VCaP (cell line): Measurements from ENCODE around the gene MAN1B1.

Source experiments
- H3K27ac ChIP-seq: fragments of 450-650 bp; 2 replicates; pipeline ENCODE4 v1.5.1; 2017
- TF ChIP-seq, protein P1 (sequence below): fragments of 450-650 bp; conservative IDR thresholded peaks from 2 replicates; pipeline ENCODE4 v1.5.1; 2017; ENCODE audit warnings: mild to moderate bottlenecking, moderate library complexity

Gene MAN1B1

GRCh38 chr9:137136261-137136880, 49.6 kb downstream of the MAN1B1 start:
- TF ChIP-seq, protein P1, sequence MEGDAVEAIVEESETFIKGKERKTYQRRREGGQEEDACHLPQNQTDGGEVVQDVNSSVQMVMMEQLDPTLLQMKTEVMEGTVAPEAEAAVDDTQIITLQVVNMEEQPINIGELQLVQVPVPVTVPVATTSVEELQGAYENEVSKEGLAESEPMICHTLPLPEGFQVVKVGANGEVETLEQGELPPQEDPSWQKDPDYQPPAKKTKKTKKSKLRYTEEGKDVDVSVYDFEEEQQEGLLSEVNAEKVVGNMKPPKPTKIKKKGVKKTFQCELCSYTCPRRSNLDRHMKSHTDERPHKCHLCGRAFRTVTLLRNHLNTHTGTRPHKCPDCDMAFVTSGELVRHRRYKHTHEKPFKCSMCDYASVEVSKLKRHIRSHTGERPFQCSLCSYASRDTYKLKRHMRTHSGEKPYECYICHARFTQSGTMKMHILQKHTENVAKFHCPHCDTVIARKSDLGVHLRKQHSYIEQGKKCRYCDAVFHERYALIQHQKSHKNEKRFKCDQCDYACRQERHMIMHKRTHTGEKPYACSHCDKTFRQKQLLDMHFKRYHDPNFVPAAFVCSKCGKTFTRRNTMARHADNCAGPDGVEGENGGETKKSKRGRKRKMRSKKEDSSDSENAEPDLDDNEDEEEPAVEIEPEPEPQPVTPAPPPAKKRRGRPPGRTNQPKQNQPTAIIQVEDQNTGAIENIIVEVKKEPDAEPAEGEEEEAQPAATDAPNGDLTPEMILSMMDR = no peak
- no peak overlapping the region for H3K27ac ChIP-seq

GRCh38 chr9:137136881-137137607, 50.3 kb downstream of the MAN1B1 start:
- TF ChIP-seq, protein P1 = no peak

DNA sequence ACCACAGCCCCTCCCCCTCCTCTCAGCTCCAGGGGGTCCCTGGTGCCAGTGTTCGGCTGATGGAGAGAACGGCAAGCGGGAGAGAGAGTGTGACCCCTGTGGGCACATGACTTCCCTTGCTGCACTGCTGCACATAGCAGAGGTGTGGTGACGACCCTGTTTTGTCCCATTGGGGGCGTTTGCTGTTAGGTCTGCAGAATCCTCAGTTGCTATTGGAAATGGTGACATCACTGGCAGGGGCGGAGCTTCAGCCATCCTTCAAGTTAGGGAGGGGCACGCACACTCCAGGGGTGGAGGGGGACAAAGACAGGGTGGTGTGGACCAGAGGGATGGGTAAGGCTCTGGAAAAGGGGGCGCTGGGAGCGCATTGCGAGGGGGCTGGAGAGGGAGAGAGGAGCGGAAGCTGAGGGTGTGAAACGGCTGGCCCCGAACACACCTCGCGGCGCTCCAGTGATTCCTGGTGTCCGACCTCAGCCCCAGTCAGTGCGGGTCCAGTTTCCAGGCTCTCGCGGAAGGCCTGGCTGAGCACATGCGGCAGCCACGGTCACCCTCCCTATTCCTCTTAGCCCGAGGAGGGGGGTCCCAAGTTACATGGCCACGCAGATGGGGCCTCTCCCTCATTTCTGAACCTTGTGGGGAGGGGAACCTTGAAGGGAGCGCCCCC, 51.4 kb downstream of the MAN1B1 start:
- no peak overlapping the region for H3K27ac ChIP-seq
- TF ChIP-seq, protein P1 = no peak

More at GRCh38 chr9:137136881-137137607, 50.3 kb downstream of the MAN1B1 start:
- no peak overlapping the region for H3K27ac ChIP-seq

- TF ChIP-seq, protein P1 = no peak
- no peak within 1 kb of the TSS for H3K27ac ChIP-seq
Observed at GRCh38 chr9:137138722-137139467, 52.1 kb downstream of the MAN1B1 start, which contains the start of gene GRIN1. GRIN1 (plus strand) TSS chr9:137139154; CDS start chr9:137139487, 333 bp downstream.

GRCh38 chr9:137139468-137140150, 52.8 kb downstream of the MAN1B1 start:
- no peak overlapping the region for H3K27ac ChIP-seq
- TF ChIP-seq, protein P1 = no peak

- TF ChIP-seq, protein P1 = no peak
- H3K27ac ChIP-seq = no peak overlapping the region
Observed at GRCh38 chr9:137140151-137141012, 53.6 kb downstream of the MAN1B1 start.
